ENCODE measurements around the gene NELFCD. TPM values are rescaled to one million over a fixed set of nuclear protein-coding genes. Genes with fewer than 3 reads are reported as not detected.

The NELFCD gene
- total and polyA plus RNA-seq, 10 of the 15 experiments (the other 5 are each of a cell fraction or from before 2014, with no cell fraction given) = 8.9 to 109 (median 82.9) TPM

DNA sequence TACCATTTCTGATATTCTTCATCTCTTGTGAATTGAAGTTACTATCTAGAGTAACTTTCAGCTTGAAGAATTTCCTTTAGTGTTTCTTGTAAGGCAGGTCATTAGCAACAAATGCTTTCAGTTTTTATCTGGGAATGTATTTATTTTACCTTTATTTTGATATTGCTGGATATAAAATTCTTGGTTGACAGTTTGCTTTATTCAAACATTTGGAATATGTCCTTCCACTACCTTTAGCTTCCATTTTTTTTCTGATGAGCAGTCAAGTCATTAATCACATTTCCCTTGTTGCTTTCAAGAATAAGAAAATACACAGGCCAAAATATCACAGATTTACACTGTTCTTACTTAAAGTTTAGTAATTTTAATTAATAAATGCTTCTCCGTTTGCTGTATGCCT, 5.7 kb upstream of the NELFCD start:
- CTCF ChIA-PET = no interaction called here
- Histone ChIP-seq H3K27ac (ENCODE audit: control insufficient read depth, insufficient read depth) (no peak overlapping the region), H3K9me3 (replicated peaks; ENCODE audit: control insufficient read depth, insufficient read depth, low read length) (peaks cover 2% of the 10 kb centered on the region; the same call in 2 of the 3 replicates), H2AFZ (ENCODE audit: control insufficient read depth, low read depth, low read length) (no peak overlapping the region), H3K4me3 (no peak overlapping the region), H3K4me1 (ENCODE audit: control insufficient read depth, insufficient read depth, low read length) (peaks cover 28% of the 10 kb centered on the region), H3K27me3 (replicated peaks in 1 of 2; ENCODE audit: control insufficient read depth in 2 of 2, insufficient read depth in 2 of 2, low read length in 1 of 2) (no peaks in the 10 kb centered on the region), H3K36me3 (ENCODE audit: control insufficient read depth in 2 of 2, insufficient read depth in 2 of 2, low read length in 1 of 2) (no peaks in the 10 kb centered on the region), H3K9ac (ENCODE audit: control insufficient read depth, insufficient read depth, low read length) (no peak overlapping the region), H3K4me2 (ENCODE audit: control insufficient read depth, insufficient read depth) (no peak overlapping the region), H3K79me2 (ENCODE audit: control insufficient read depth, insufficient read depth, low read length) (no peaks in the 10 kb centered on the region), H4K20me1 (ENCODE audit: control insufficient read depth, insufficient read depth) (no peaks in the 10 kb centered on the region)
- no TSS peak for BruUV-seq (replicated peaks)
- FAIRE-seq (no peak), ATAC-seq (no peak), DNase-seq (ENCODE audit: low read depth, low spot score) (no peak)
- WGBS (ENCODE audit: insufficient coverage, insufficient replicate concordance, low lambda C conversion rate, missing lambda C conversion rate) = 55% methylated on average over 1 of the region's 1 CpG
- POLR2A ChIA-PET = no interaction called here
- no peak for TF ChIP-seq HDAC2 (IDR thresholded peaks at IDR 0.05)
- no peak for TF ChIP-seq SRF (IDR thresholded peaks at IDR 0.05; ENCODE audit: low read depth in 2 of 2, low read length in 2 of 2)
- no peak for TF ChIP-seq TAF1 (IDR thresholded peaks at IDR 0.05; ENCODE audit: borderline replicate concordance, low read depth, low read length)
- TF ChIP-seq CBFB (IDR thresholded peaks at IDR 0.05; ENCODE audit: low read depth) = no peak
- TF ChIP-seq NR2C2 (IDR thresholded peaks at IDR 0.05; ENCODE audit: borderline replicate concordance, control insufficient read depth, insufficient read length, low read depth) = no peak
- 0 out of 2 replicates have a peak, but pooled peaks have one; percentile 24 for TF ChIP-seq CBX5 (IDR thresholded peaks at IDR 0.05; ENCODE audit: low read depth)
- in situ Hi-C loops (cut with MboI) (no loop called here), intact Hi-C loops (cut with micrococcal nuclease; ENCODE audit: unreplicated experiment) (no loop called here)
- SMC1A ChIA-PET (ENCODE audit: uncharacterized antibody, unreplicated experiment) = interaction anchor here (1.4 kb wide), 1 partner anchor 105 kb away, joined by 4 read pairs; no protein-coding TSS in a partner anchor
- RAD21 ChIA-PET (ENCODE audit: unreplicated experiment) = no interaction called here

- no TSS peak for BruUV-seq (replicated peaks)
- WGBS (ENCODE audit: insufficient coverage, insufficient replicate concordance, low lambda C conversion rate, missing lambda C conversion rate) = 41% methylated on average over 3 of the region's 3 CpGs
- no peak overlapping the region for H3K27ac ChIP-seq (ENCODE audit: control insufficient read depth, insufficient read depth)
- ChIA-PET POLR2A (interaction anchor here (0.7 kb wide), 1 partner anchor 69 kb away, joined by 5 read pairs; no protein-coding TSS in a partner anchor), SMC1A (ENCODE audit: uncharacterized antibody, unreplicated experiment) (interaction anchor here (1.2 to 2.0 kb wide), 3 partner anchors 29 to 106 kb away, joined by 3 to 5 read pairs (median 4); no protein-coding TSS in a partner anchor), CTCF (interaction anchor here (1.0 kb wide), 1 partner anchor 38 kb away, joined by 4 read pairs; no protein-coding TSS in a partner anchor), RAD21 (ENCODE audit: unreplicated experiment) (interaction anchor here (3.8 kb wide), 1 partner anchor 68 kb away, joined by 25 read pairs; no protein-coding TSS in a partner anchor)
- in situ Hi-C loops (cut with MboI) (no loop called here), intact Hi-C loops (cut with micrococcal nuclease; ENCODE audit: unreplicated experiment) (no loop called here)
- H3K4me2 ChIP-seq (ENCODE audit: control insufficient read depth, insufficient read depth) = no peak overlapping the region
- DNase-seq (ENCODE audit: low read depth, low spot score) (no peak), FAIRE-seq (no peak), ATAC-seq (peak; percentile 74)
- TF ChIP-seq HDAC2 (IDR thresholded peaks at IDR 0.05) (no peak), RUNX3 (IDR thresholded peaks at IDR 0.05; ENCODE audit: low read length) (peak; percentile 9; the same call in 1 of the 2 replicates)
- peak overlapping the region; percentile 20; the same call in 1 of the 2 replicates for H2AFZ ChIP-seq (ENCODE audit: control insufficient read depth, low read depth, low read length)
- no peaks in the 10 kb centered on the region for H3K36me3 ChIP-seq (ENCODE audit: control insufficient read depth in 2 of 2, insufficient read depth in 2 of 2, low read length in 1 of 2)
- no peaks in the 10 kb centered on the region for H3K27me3 ChIP-seq (replicated peaks in 1 of 2; ENCODE audit: control insufficient read depth in 2 of 2, insufficient read depth in 2 of 2, low read length in 1 of 2)
- H3K9ac ChIP-seq (ENCODE audit: control insufficient read depth, insufficient read depth, low read length) = no peak overlapping the region
- peaks cover 3% of the 10 kb centered on the region; the same call in 1 of the 2 replicates for H3K79me2 ChIP-seq (ENCODE audit: control insufficient read depth, insufficient read depth, low read length)
- H3K4me1 ChIP-seq (ENCODE audit: control insufficient read depth, insufficient read depth, low read length) = peaks cover 28% of the 10 kb centered on the region
- no peak overlapping the region for H3K4me3 ChIP-seq
- no peaks in the 10 kb centered on the region for H4K20me1 ChIP-seq (ENCODE audit: control insufficient read depth, insufficient read depth)
- peaks cover 2% of the 10 kb centered on the region; the same call in 2 of the 3 replicates for H3K9me3 ChIP-seq (replicated peaks; ENCODE audit: control insufficient read depth, insufficient read depth, low read length)
Measured at GRCh38 chr20:58976061-58976730, 4.9 kb upstream of the NELFCD start.
